IMR-90 (cell line): ENCODE measurements around the gene MYCBP2. TPM values are rescaled to one million over a fixed set of nuclear protein-coding genes. Genes with fewer than 3 reads are reported as not detected.

Source experiments
- ATAC-seq: fragments of 200-7000 bp; cut with Tn5 transposase; 2 replicates; pipeline ENCODE4 v1.9.1; 2020; ENCODE audit warnings: low read depth, mild to moderate bottlenecking, moderate library complexity
- BruUV-seq: library from RNA; stranded (reverse); fragments of 400-500 nt; replicated peaks from 2 replicates; lab custom pipeline; 2021; lab: Mats Ljungman, UMichigan
- CTCF ChIA-PET: fragments of 300-600 bp; formaldehyde crosslinking; extraction: SDS; loops from one replicate; lab custom pipeline; 2021; ENCODE audit warnings: antibody characterized with exemption; lab: Yijun Ruan, JAX
- POLR2A ChIA-PET: fragments of 300-600 bp; sonication (Branson Sonifier 250); formaldehyde crosslinking; loops from one replicate; lab custom pipeline; 2022; ENCODE audit warnings: antibody characterized with exemption; ENCODE audit not compliant: unreplicated experiment; lab: Charles Lee
- DNase-seq: peaks from one replicate; pipeline ENCODE4 v3.0.0; 2013
- H2AFZ ChIP-seq: replicated peaks from 2 replicates; pipeline ENCODE3; 2013; ENCODE audit warnings: low read length, mild to moderate bottlenecking; ENCODE audit not compliant: poor library complexity
- H2AK5ac ChIP-seq: 2 replicates; pipeline ENCODE4 v1.6.1; 2013; ENCODE audit warnings: low read depth, low read length, inconsistent platforms
- H2AK9ac ChIP-seq: replicated peaks from 2 replicates; pipeline ENCODE3; 2013; ENCODE audit warnings: mild to moderate bottlenecking, low read depth, low read length, moderate library complexity; ENCODE audit not compliant: poor library complexity
- H2BK120ac ChIP-seq: 2 replicates; pipeline ENCODE4 v1.6.1; 2013; ENCODE audit warnings: low read depth, low read length, inconsistent platforms
- H2BK15ac ChIP-seq: 3 replicates; pipeline ENCODE4 v1.6.1; 2013; ENCODE audit warnings: low read depth, low read length, inconsistent platforms
- H2BK20ac ChIP-seq: 2 replicates; pipeline ENCODE4 v1.6.1; 2013; ENCODE audit warnings: low read depth, mild to moderate bottlenecking, inconsistent platforms, low read length, moderate library complexity
- H2BK5ac ChIP-seq: 2 replicates; pipeline ENCODE4 v1.6.1; 2013; ENCODE audit warnings: mild to moderate bottlenecking, low read depth, low read length, inconsistent platforms; ENCODE audit not compliant: poor library complexity, severe bottlenecking
- H3K14ac ChIP-seq: replicated peaks from 2 replicates; pipeline ENCODE4 v1.6.1; 2013; ENCODE audit warnings: low read depth, low read length, inconsistent platforms
- H3K18ac ChIP-seq: 2 replicates; pipeline ENCODE4 v1.6.1; 2013; ENCODE audit warnings: low read depth, low read length, control low read depth
- H3K23ac ChIP-seq: 2 replicates; pipeline ENCODE4 v1.6.1; 2013; ENCODE audit warnings: low read depth, low read length, inconsistent platforms
- H3K27ac ChIP-seq: 2 replicates; pipeline ENCODE4 v1.5.1; 2013; ENCODE audit warnings: mild to moderate bottlenecking, control low read depth, low read length; ENCODE audit not compliant: insufficient read depth
- H3K27me3 ChIP-seq: 2 replicates; pipeline ENCODE4 v1.6.1; 2013; ENCODE audit warnings: low read length; ENCODE audit not compliant: control insufficient read depth, insufficient read depth
- H3K36me3 ChIP-seq: 2 replicates; pipeline ENCODE4 v1.6.1; 2013; ENCODE audit warnings: low read length, mixed read lengths; ENCODE audit not compliant: control insufficient read depth, insufficient read depth
- H3K4ac ChIP-seq: 2 replicates; pipeline ENCODE4 v1.6.1; 2013; ENCODE audit warnings: low read depth, low read length, inconsistent platforms
- H3K4me1 ChIP-seq: 2 replicates; pipeline ENCODE4 v1.6.1; 2013; ENCODE audit warnings: low read length, mixed read lengths; ENCODE audit not compliant: control insufficient read depth, insufficient read depth
- H3K4me2 ChIP-seq: 2 replicates; pipeline ENCODE4 v1.6.1; 2013; ENCODE audit warnings: low read depth, mild to moderate bottlenecking, control low read depth, low read length, moderate library complexity
- H3K4me3 ChIP-seq: 2 replicates; pipeline ENCODE4 v1.5.1; 2013; ENCODE audit warnings: low read depth, mild to moderate bottlenecking, control low read depth, low read length, moderate library complexity; ENCODE audit not compliant: insufficient read depth
- H3K56ac ChIP-seq: 2 replicates; pipeline ENCODE4 v1.6.1; 2013; ENCODE audit warnings: low read length, inconsistent platforms; ENCODE audit not compliant: insufficient read depth; ENCODE audit errors: extremely low read depth
- H3K79me1 ChIP-seq, 2 experiments: 2 replicates each; pipeline ENCODE4 v1.6.1; 2013; ENCODE audit warnings: low read length in 2 of 2, inconsistent platforms in 1 of 2, low read depth in 1 of 2
- H3K9ac ChIP-seq: 2 replicates; pipeline ENCODE4 v1.6.1; 2013; ENCODE audit warnings: low read depth, low read length, control low read depth
- H3K9me1 ChIP-seq: 2 replicates; pipeline ENCODE4 v1.6.1; 2013; ENCODE audit warnings: low read length, inconsistent platforms; ENCODE audit not compliant: insufficient read depth
- H3K9me3 ChIP-seq: 2 replicates; pipeline ENCODE4 v1.6.1; 2013; ENCODE audit warnings: low read length; ENCODE audit not compliant: control insufficient read depth, insufficient read depth
- H4K20me1 ChIP-seq: 2 replicates; pipeline ENCODE4 v1.6.1; 2013; ENCODE audit warnings: low read length, inconsistent platforms; ENCODE audit not compliant: insufficient read depth
- H4K5ac ChIP-seq: 2 replicates; pipeline ENCODE4 v1.6.1; 2013; ENCODE audit warnings: mild to moderate bottlenecking, low read depth, low read length, control low read depth
- H4K8ac ChIP-seq, 2 experiments: 2 replicates each; pipeline ENCODE4 v1.6.1; 2013; ENCODE audit warnings: low read depth in 2 of 2, low read length in 2 of 2, control low read depth in 1 of 2, inconsistent platforms in 1 of 2
- H4K91ac ChIP-seq: 2 replicates; pipeline ENCODE4 v1.6.1; 2013; ENCODE audit warnings: low read depth, low read length, inconsistent platforms; ENCODE audit not compliant: insufficient read depth
- BHLHE40 ChIP-seq: fragments of 150-350 bp; IDR thresholded peaks from 2 replicates; pipeline ENCODE4 v1.6.1; 2016; ENCODE audit warnings: mild to moderate bottlenecking, low read depth, low read length
- CEBPB ChIP-seq: IDR thresholded peaks from 2 replicates; pipeline ENCODE4 v1.6.1; 2012; ENCODE audit warnings: low read depth, low read length, improper control_type of control experiment
- CHD1 ChIP-seq: IDR thresholded peaks from 2 replicates; pipeline ENCODE4 v1.6.1; 2012; ENCODE audit warnings: low read depth, low read length, improper control_type of control experiment
- CTCF ChIP-seq: conservative IDR thresholded peaks from 2 replicates; pipeline ENCODE4 v1.5.1; 2012; ENCODE audit warnings: mild to moderate bottlenecking, low read depth, low read length, improper control_type of control experiment
- ELK1 ChIP-seq: fragments of 150-350 bp; IDR thresholded peaks from 2 replicates; pipeline ENCODE4 v1.6.1; 2016; ENCODE audit warnings: low read depth, mild to moderate bottlenecking, low read length, moderate library complexity, borderline replicate concordance
- FOS ChIP-seq: fragments of 150-350 bp; IDR thresholded peaks from 2 replicates; pipeline ENCODE4 v1.6.1; 2016; ENCODE audit warnings: low read depth, low read length
- MAFK ChIP-seq: IDR thresholded peaks from 2 replicates; pipeline ENCODE4 v1.6.1; 2012; ENCODE audit warnings: low read depth, low read length, improper control_type of control experiment
- MAZ ChIP-seq: IDR thresholded peaks from 2 replicates; pipeline ENCODE4 v1.6.1; 2012; ENCODE audit warnings: low read depth, mild to moderate bottlenecking, low read length, improper control_type of control experiment, moderate library complexity, borderline replicate concordance
- MXI1 ChIP-seq: IDR thresholded peaks from 2 replicates; pipeline ENCODE4 v1.6.1; 2012; ENCODE audit warnings: low read depth, mild to moderate bottlenecking, low read length, moderate library complexity, borderline replicate concordance
- NFE2L2 ChIP-seq: fragments of 150-350 bp; IDR thresholded peaks from 2 replicates; pipeline ENCODE4 v1.6.1; 2016; ENCODE audit warnings: low read depth, mild to moderate bottlenecking, low read length
- POLR2A ChIP-seq: IDR thresholded peaks from 2 replicates; pipeline ENCODE4 v1.6.1; 2012; ENCODE audit warnings: mild to moderate bottlenecking, low read depth, low read length
- RAD21 ChIP-seq: IDR thresholded peaks from 2 replicates; pipeline ENCODE4 v1.6.1; 2012; ENCODE audit warnings: low read length, improper control_type of control experiment
- RCOR1 ChIP-seq: IDR thresholded peaks from 2 replicates; pipeline ENCODE4 v1.6.1; 2012; ENCODE audit warnings: mild to moderate bottlenecking, low read length, improper control_type of control experiment; ENCODE audit not compliant: insufficient replicate concordance
- RFX5 ChIP-seq: IDR thresholded peaks from 2 replicates; pipeline ENCODE4 v1.8.0; 2012; ENCODE audit warnings: low read depth, mild to moderate bottlenecking, low read length, moderate library complexity
- SMC3 ChIP-seq: fragments of 150-350 bp; IDR thresholded peaks from 2 replicates; pipeline ENCODE4 v1.6.1; 2016; ENCODE audit warnings: low read depth, mild to moderate bottlenecking, antibody characterized with exemption, low read length, moderate library complexity
- WGBS, 2 experiments: methylation state at CpG; one replicate each; pipeline versions ENCODE4 v1.1.5 to v1.1.7; 2013; ENCODE audit warnings: missing lambda C conversion rate in 2 of 2; ENCODE audit not compliant: insufficient read length in 1 of 2; ENCODE audit errors: extremely low coverage in 2 of 2; 5-methylcytosine and 5-hydroxymethylcytosine counted together
- dilution Hi-C: fragments of 300-500 bp; cut with HindIII; formaldehyde crosslinking; loops from one replicate; pipeline ENCODE4 v1.14.3; 2018; ENCODE audit warnings: low sequenced_read_pairs; ENCODE audit not compliant: unreplicated experiment
- in situ Hi-C: fragments of 300-500 bp; cut with MboI; formaldehyde crosslinking; loops from 3 replicates; pipeline ENCODE4 v1.14.3; 2019; ENCODE audit warnings: low sequenced_read_pairs, inconsistent platforms, mixed read lengths
- intact Hi-C: fragments of 100-400 bp; cut with micrococcal nuclease; formaldehyde crosslinking; loops from 2 replicates; pipeline ENCODE4 v1.10.0; 2022
- polyA plus RNA-seq, 3 experiments: library from polyadenylated mRNA; depleted of rRNA; stranded (reverse); fragments of >200 nt; gene quantifications; 2 replicates each; pipeline ENCODE4 v1.2.3, GENCODE V29; 2012; ENCODE audit warnings: low replicate concordance in 1 of 3
- total RNA-seq: library from RNA; depleted of rRNA; stranded (reverse); fragments of >200 nt; gene quantifications from 2 replicates; pipeline ENCODE4 v1.2.3, GENCODE V29; 2012
- TF ChIP-seq, protein P1 (sequence below): fragments of 150-350 bp; IDR thresholded peaks from 2 replicates; pipeline ENCODE4 v1.6.1; 2017; ENCODE audit warnings: mild to moderate bottlenecking, antibody characterized with exemption, low read length, low read depth

The MYCBP2 gene
- total and polyA plus RNA-seq, 2 of the 4 experiments (the other 2 are of a cell fraction), result 20.1 to 43.2 TPM

- TF ChIP-seq MAFK (no peak), CHD1 (no peak), CEBPB (no peak), RAD21 (no peak), CTCF (no peak), RCOR1 (no peak), SMC3 (no peak), MAZ (no peak), BHLHE40 (no peak), NFE2L2 (no peak), POLR2A (no peak), FOS (no peak), RFX5 (no peak), ELK1 (no peak), MXI1 (no peak)
- TF ChIP-seq, protein P1, sequence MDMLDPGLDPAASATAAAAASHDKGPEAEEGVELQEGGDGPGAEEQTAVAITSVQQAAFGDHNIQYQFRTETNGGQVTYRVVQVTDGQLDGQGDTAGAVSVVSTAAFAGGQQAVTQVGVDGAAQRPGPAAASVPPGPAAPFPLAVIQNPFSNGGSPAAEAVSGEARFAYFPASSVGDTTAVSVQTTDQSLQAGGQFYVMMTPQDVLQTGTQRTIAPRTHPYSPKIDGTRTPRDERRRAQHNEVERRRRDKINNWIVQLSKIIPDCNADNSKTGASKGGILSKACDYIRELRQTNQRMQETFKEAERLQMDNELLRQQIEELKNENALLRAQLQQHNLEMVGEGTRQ, result no peak
- no peak overlapping the region for H4K5ac ChIP-seq
- WGBS, 2 experiments, result no CpG with 5 or more reads among the region's 6 CpGs
- intact Hi-C loops, result loop anchor here (5.0 kb wide), 1 partner anchor 51 kb away; no protein-coding TSS in a partner anchor
- peaks cover 4% of the 10 kb centered on the region; the same call in 1 of the 2 replicates for H3K9me1 ChIP-seq
- no peak overlapping the region for H3K14ac ChIP-seq
- no peak overlapping the region for H3K23ac ChIP-seq
- POLR2A ChIA-PET, result no interaction called here
- peaks cover 14% of the 10 kb centered on the region for H3K36me3 ChIP-seq
- H3K27me3 ChIP-seq, result no peaks in the 10 kb centered on the region
- peaks cover 2 to 6% of the 10 kb centered on the region in 2 experiments; a peak in 2 of 4 replicates for H3K79me1 ChIP-seq
- BruUV-seq, result no TSS peak
- no peak overlapping the region for H2AK9ac ChIP-seq
- CTCF ChIA-PET, result no interaction called here
- H3K4ac ChIP-seq, result no peak overlapping the region
- no peaks in the 10 kb centered on the region for H3K9me3 ChIP-seq
- in situ Hi-C loops, result no loop called here
- H3K9ac ChIP-seq, result no peak overlapping the region
- no peak overlapping the region for H4K8ac ChIP-seq
- no peaks in the 10 kb centered on the region for H4K20me1 ChIP-seq
- no peak overlapping the region for H2AFZ ChIP-seq
- H2BK20ac ChIP-seq, result no peak overlapping the region
- H2BK15ac ChIP-seq, result no peak overlapping the region
- H2BK120ac ChIP-seq, result no peak overlapping the region
- DNase-seq (no peak), ATAC-seq (no peak)
- no peak overlapping the region for H3K4me3 ChIP-seq
- H3K18ac ChIP-seq, result no peak overlapping the region
- dilution Hi-C loops, result no loop called here
- no peak overlapping the region for H3K56ac ChIP-seq
- no peak overlapping the region for H2BK5ac ChIP-seq
- no peak overlapping the region for H4K91ac ChIP-seq
- no peak overlapping the region for H3K4me2 ChIP-seq
- H3K4me1 ChIP-seq, result no peaks in the 10 kb centered on the region
- no peak overlapping the region for H3K27ac ChIP-seq
- no peak overlapping the region for H2AK5ac ChIP-seq
Observed at GRCh38 chr13:77168237-77168636, 158.7 kb downstream of the MYCBP2 start.
